MM.1S (cell line): ENCODE measurements around the gene ARHGEF12.

Source experiments
- DNase-seq: peaks from one replicate; pipeline ENCODE4 v3.0.0-alpha.2; 2015
- H2AFZ ChIP-seq: fragments of 300-600 bp; sonication (generic); 2 replicates; pipeline ENCODE4 v1.6.0; 2016; ENCODE audit warnings: antibody characterized with exemption, low read length
- H3F3A ChIP-seq: fragments of 300-600 bp; sonication (generic); 2 replicates; pipeline ENCODE4 v1.6.1; 2016; ENCODE audit warnings: mild to moderate bottlenecking, antibody characterized with exemption, low read length, moderate library complexity, mixed read lengths; ENCODE audit not compliant: insufficient read depth
- H3K27ac ChIP-seq: fragments of 300-600 bp; sonication (generic); 2 replicates; pipeline ENCODE4 v1.5.1; 2016; ENCODE audit warnings: mild to moderate bottlenecking, low read length
- H3K27me3 ChIP-seq: fragments of 300-600 bp; sonication (generic); replicated peaks from 2 replicates; pipeline ENCODE4 v1.6.0; 2016; ENCODE audit warnings: low read length; ENCODE audit not compliant: insufficient read depth
- H3K36me3 ChIP-seq: fragments of 300-600 bp; sonication (generic); replicated peaks from 2 replicates; pipeline ENCODE4 v1.6.1; 2016; ENCODE audit warnings: mild to moderate bottlenecking, low read length, mixed read lengths; ENCODE audit not compliant: insufficient read depth
- H3K4me1 ChIP-seq: fragments of 300-600 bp; sonication (generic); 2 replicates; pipeline ENCODE4 v1.6.1; 2016; ENCODE audit warnings: low read length, mixed read lengths
- H3K4me2 ChIP-seq: fragments of 300-600 bp; sonication (generic); 2 replicates; pipeline ENCODE4 v1.6.0; 2016; ENCODE audit warnings: low read depth, low read length
- H3K4me3 ChIP-seq: fragments of 300-600 bp; sonication (generic); 2 replicates; pipeline ENCODE4 v1.5.1; 2016; ENCODE audit warnings: low read length, mixed read lengths
- H3K79me2 ChIP-seq: fragments of 300-600 bp; sonication (generic); 2 replicates; pipeline ENCODE4 v1.6.1; 2016; ENCODE audit warnings: mixed run types, low read length, mixed read lengths
- H3K9ac ChIP-seq: fragments of 300-600 bp; sonication (generic); 2 replicates; pipeline ENCODE4 v1.6.1; 2016; ENCODE audit warnings: low read length, mixed read lengths
- H3K9me2 ChIP-seq: fragments of 300-600 bp; sonication (generic); replicated peaks from 2 replicates; pipeline ENCODE4 v1.6.1; 2016; ENCODE audit warnings: mild to moderate bottlenecking, low read length, mixed read lengths; ENCODE audit not compliant: insufficient read depth
- H3K9me3 ChIP-seq: fragments of 300-600 bp; sonication (generic); replicated peaks from 2 replicates; pipeline ENCODE4 v1.6.1; 2016; ENCODE audit warnings: mild to moderate bottlenecking, low read length, mixed read lengths; ENCODE audit not compliant: insufficient read depth
- H4K20me1 ChIP-seq: fragments of 300-600 bp; sonication (generic); 2 replicates; pipeline ENCODE4 v1.6.1; 2016; ENCODE audit warnings: mild to moderate bottlenecking, low read length, moderate library complexity, mixed read lengths; ENCODE audit not compliant: insufficient read depth
- CTCF ChIP-seq: fragments of 300-600 bp; sonication (generic); IDR thresholded peaks from 2 replicates; pipeline ENCODE4 v1.5.1; 2016; ENCODE audit warnings: antibody characterized with exemption, low read length, mixed read lengths
- EZH2 ChIP-seq: fragments of 300-600 bp; sonication (generic); optimal IDR thresholded peaks from 2 replicates; pipeline ENCODE3; 2017; ENCODE audit warnings: low read depth, mild to moderate bottlenecking, antibody characterized with exemption, low read length, mixed read lengths
- EZH2phosphoT487 ChIP-seq: fragments of 300-600 bp; sonication (generic); IDR thresholded peaks from 2 replicates; pipeline ENCODE4 v1.6.1; 2018; ENCODE audit warnings: antibody characterized with exemption, low read length

ARHGEF12 gene

GRCh38 chr11:120517390-120517761, 181.2 kb downstream of the ARHGEF12 start:
- H3K4me3 ChIP-seq, result no peak overlapping the region
- H3K4me2 ChIP-seq, result no peak overlapping the region
- H3K9me2 ChIP-seq, result no peaks in the 10 kb centered on the region
- no peak for DNase-seq
- H3K9me3 ChIP-seq, result no peaks in the 10 kb centered on the region
- H3K9ac ChIP-seq, result no peak overlapping the region
- no peaks in the 10 kb centered on the region for H4K20me1 ChIP-seq
- H3K27me3 ChIP-seq, result no peaks in the 10 kb centered on the region
- no peak for TF ChIP-seq EZH2
- TF ChIP-seq EZH2phosphoT487, result no peak
- no peak for TF ChIP-seq CTCF
- H3K27ac ChIP-seq, result no peak overlapping the region
- H3K4me1 ChIP-seq, result no peaks in the 10 kb centered on the region
- no peak overlapping the region for H2AFZ ChIP-seq
- H3K79me2 ChIP-seq, result peaks cover 5% of the 10 kb centered on the region; the same call in 1 of the 2 replicates
- H3F3A ChIP-seq, result no peaks in the 10 kb centered on the region
- H3K36me3 ChIP-seq, result no peaks in the 10 kb centered on the region

GRCh38 chr11:120517801-120518291, 181.6 kb downstream of the ARHGEF12 start:
- no peaks in the 10 kb centered on the region for H3K36me3 ChIP-seq
- no peaks in the 10 kb centered on the region for H3K4me1 ChIP-seq
- H3F3A ChIP-seq, result no peaks in the 10 kb centered on the region
- no peaks in the 10 kb centered on the region for H3K9me2 ChIP-seq
- no peaks in the 10 kb centered on the region for H3K9me3 ChIP-seq
- H3K9ac ChIP-seq, result no peak overlapping the region
- no peak for DNase-seq
- peaks cover 2% of the 10 kb centered on the region; the same call in 1 of the 2 replicates for H3K79me2 ChIP-seq
- TF ChIP-seq CTCF (no peak), EZH2phosphoT487 (no peak), EZH2 (no peak)
- H4K20me1 ChIP-seq, result no peaks in the 10 kb centered on the region
- H2AFZ ChIP-seq, result no peak overlapping the region
- no peak overlapping the region for H3K4me2 ChIP-seq
- H3K27me3 ChIP-seq, result no peaks in the 10 kb centered on the region
- no peak overlapping the region for H3K27ac ChIP-seq
- H3K4me3 ChIP-seq, result no peak overlapping the region

- Histone ChIP-seq H3K27ac (no peak overlapping the region), H4K20me1 (no peaks in the 10 kb centered on the region), H2AFZ (no peak overlapping the region), H3K36me3 (no peaks in the 10 kb centered on the region), H3K79me2 (no peaks in the 10 kb centered on the region; the same call in 1 of the 2 replicates), H3K27me3 (no peaks in the 10 kb centered on the region), H3K4me3 (no peak overlapping the region), H3F3A (no peaks in the 10 kb centered on the region), H3K4me1 (no peaks in the 10 kb centered on the region), H3K9ac (no peak overlapping the region), H3K9me3 (no peaks in the 10 kb centered on the region), H3K9me2 (no peaks in the 10 kb centered on the region), H3K4me2 (no peak overlapping the region)
- DNase-seq, result no peak
- TF ChIP-seq CTCF (no peak), EZH2 (no peak), EZH2phosphoT487 (no peak)
These were observed 182.1 kb downstream of the ARHGEF12 start for GRCh38 chr11:120518356-120518755.
